SK-N-SH treated with all-trans-retinoic acid at 6 μM for 48 hours (cell line): ENCODE results near the gene DAD1.

Experiments
- ATAC-seq: fragments of 200-7000 bp; cut with Tn5 transposase; 3 replicates; pipeline ENCODE4 v1.9.1; 2020; ENCODE audit warnings: mild to moderate bottlenecking, moderate library complexity
- ARNTL ChIP-seq: fragments of 450-650 bp; formaldehyde crosslinking; IDR thresholded peaks from 2 replicates; pipeline ENCODE4 v1.5.0; 2020; ENCODE audit warnings: low read depth, mild to moderate bottlenecking, moderate library complexity, borderline replicate concordance
- CSDC2 ChIP-seq: fragments of 250-450 bp; sonication (Bioruptor Pico); IDR thresholded peaks from 2 replicates; pipeline ENCODE4 v1.5.0; 2020; ENCODE audit warnings: mild to moderate bottlenecking, moderate library complexity
- ESRRG ChIP-seq: fragments of 250-450 bp; sonication (Bioruptor Pico); IDR thresholded peaks from 2 replicates; pipeline ENCODE4 v1.6.1; 2021; ENCODE audit warnings: mild to moderate bottlenecking
- GLIS3 ChIP-seq: fragments of 250-450 bp; sonication (Bioruptor Pico); IDR thresholded peaks from 2 replicates; pipeline ENCODE4 v1.5.0; 2020; ENCODE audit warnings: mild to moderate bottlenecking, moderate library complexity
- OSR1 ChIP-seq: fragments of 250-450 bp; sonication (Bioruptor Pico); IDR thresholded peaks from 2 replicates; pipeline ENCODE4 v1.8.0; 2022; ENCODE audit warnings: moderate library complexity, mild to moderate bottlenecking, inconsistent platforms
- PPARA ChIP-seq: fragments of 250-450 bp; sonication (Bioruptor Pico); IDR thresholded peaks from 2 replicates; pipeline ENCODE4 v1.5.0; 2020; ENCODE audit warnings: mild to moderate bottlenecking, borderline replicate concordance
- RARB ChIP-seq: fragments of 250-450 bp; sonication (Bioruptor Pico); IDR thresholded peaks from 2 replicates; pipeline ENCODE4 v1.8.0; 2021; ENCODE audit warnings: mild to moderate bottlenecking, moderate library complexity
- SNAI2 ChIP-seq: fragments of 250-450 bp; sonication (Bioruptor Pico); IDR thresholded peaks from 2 replicates; pipeline ENCODE4 v1.5.0; 2020; ENCODE audit warnings: mild to moderate bottlenecking, moderate library complexity
- TCF4 ChIP-seq: fragments of 250-450 bp; sonication (Bioruptor Pico); IDR thresholded peaks from 2 replicates; pipeline ENCODE4 v1.8.0; 2021; ENCODE audit warnings: mild to moderate bottlenecking, moderate library complexity, borderline replicate concordance
- TOX ChIP-seq: fragments of 250-450 bp; sonication (Bioruptor Pico); IDR thresholded peaks from 2 replicates; pipeline ENCODE4 v1.8.0; 2021; ENCODE audit warnings: mild to moderate bottlenecking, moderate library complexity, borderline replicate concordance
- ZC3H10 ChIP-seq: fragments of 250-450 bp; sonication (Bioruptor Pico); IDR thresholded peaks from 2 replicates; pipeline ENCODE4 v1.5.1; 2021; ENCODE audit warnings: mild to moderate bottlenecking, moderate library complexity
- ZFP3 ChIP-seq: fragments of 250-450 bp; sonication (Bioruptor Pico); IDR thresholded peaks from 2 replicates; pipeline ENCODE4 v1.5.0; 2020; ENCODE audit warnings: mild to moderate bottlenecking, moderate library complexity
- ZFP30 ChIP-seq: fragments of 450-650 bp; formaldehyde crosslinking; IDR thresholded peaks from 2 replicates; pipeline ENCODE4 v1.5.0; 2022; ENCODE audit warnings: mild to moderate bottlenecking, moderate library complexity
- ZNF565 ChIP-seq: fragments of 450-650 bp; formaldehyde crosslinking; conservative IDR thresholded peaks from 2 replicates; pipeline ENCODE4 v1.5.0; 2020; ENCODE audit warnings: low read depth, mild to moderate bottlenecking, moderate library complexity
- ZNF70 ChIP-seq: fragments of 450-650 bp; formaldehyde crosslinking; IDR thresholded peaks from 2 replicates; pipeline ENCODE4 v1.5.0; 2020; ENCODE audit warnings: mild to moderate bottlenecking, moderate library complexity
- ZNF8 ChIP-seq: fragments of 450-650 bp; formaldehyde crosslinking; IDR thresholded peaks from 2 replicates; pipeline ENCODE4 v1.5.0; 2020; ENCODE audit warnings: mild to moderate bottlenecking, moderate library complexity
- TF ChIP-seq, protein P1 (sequence below): fragments of 250-450 bp; sonication (Bioruptor Pico); IDR thresholded peaks from 2 replicates; pipeline ENCODE4 v1.8.0; 2021; ENCODE audit warnings: low read depth, mild to moderate bottlenecking, moderate library complexity, borderline replicate concordance
- TF ChIP-seq, protein P2 (sequence below): fragments of 250-450 bp; sonication (Bioruptor Pico); IDR thresholded peaks from 2 replicates; pipeline ENCODE4 v1.5.1; 2021; ENCODE audit warnings: mild to moderate bottlenecking, moderate library complexity
- TF ChIP-seq, protein P3 (sequence below): fragments of 250-450 bp; sonication (Bioruptor Pico); IDR thresholded peaks from 2 replicates; pipeline ENCODE4 v1.5.0; 2020; ENCODE audit warnings: mild to moderate bottlenecking, moderate library complexity
- TF ChIP-seq, protein P4 (sequence below): fragments of 250-450 bp; sonication (Bioruptor Pico); IDR thresholded peaks from 2 replicates; pipeline ENCODE4 v1.8.0; 2020; ENCODE audit warnings: mild to moderate bottlenecking, moderate library complexity, borderline replicate concordance

The DAD1 gene

DNA sequence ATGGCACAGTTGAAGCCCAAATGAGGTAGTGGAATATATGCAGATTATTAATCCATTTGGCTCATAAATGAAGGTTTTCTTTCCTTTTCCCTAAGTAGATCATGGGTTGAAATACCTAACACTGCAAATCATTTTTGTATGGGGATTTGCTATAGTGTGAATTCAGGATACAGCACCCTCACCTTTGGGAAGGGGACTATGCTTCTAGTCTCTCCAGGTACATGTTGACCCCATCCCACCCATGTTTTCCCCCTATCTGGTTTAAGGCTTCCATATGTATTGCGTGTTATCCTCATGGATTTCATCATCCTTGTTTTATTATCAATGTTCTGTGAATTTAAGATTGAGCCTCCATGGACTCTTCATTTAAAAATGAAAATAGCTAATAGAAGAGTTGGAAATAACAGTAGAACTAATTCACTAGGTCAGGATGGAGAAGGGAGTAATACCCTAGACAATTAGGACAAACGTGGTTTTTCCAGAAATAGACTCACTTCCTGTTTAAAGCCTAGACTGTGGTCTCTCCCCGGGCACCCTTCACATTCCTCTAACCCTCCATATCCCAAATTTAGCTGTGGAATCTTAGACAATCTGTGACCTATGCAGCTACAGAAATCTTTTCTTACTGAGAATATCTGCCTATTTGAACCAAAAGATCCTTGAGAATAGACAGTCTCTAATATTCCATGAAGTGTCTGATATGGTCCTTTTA lies 56.5 kb downstream of the DAD1 start (continued):
- TF ChIP-seq, protein P1, sequence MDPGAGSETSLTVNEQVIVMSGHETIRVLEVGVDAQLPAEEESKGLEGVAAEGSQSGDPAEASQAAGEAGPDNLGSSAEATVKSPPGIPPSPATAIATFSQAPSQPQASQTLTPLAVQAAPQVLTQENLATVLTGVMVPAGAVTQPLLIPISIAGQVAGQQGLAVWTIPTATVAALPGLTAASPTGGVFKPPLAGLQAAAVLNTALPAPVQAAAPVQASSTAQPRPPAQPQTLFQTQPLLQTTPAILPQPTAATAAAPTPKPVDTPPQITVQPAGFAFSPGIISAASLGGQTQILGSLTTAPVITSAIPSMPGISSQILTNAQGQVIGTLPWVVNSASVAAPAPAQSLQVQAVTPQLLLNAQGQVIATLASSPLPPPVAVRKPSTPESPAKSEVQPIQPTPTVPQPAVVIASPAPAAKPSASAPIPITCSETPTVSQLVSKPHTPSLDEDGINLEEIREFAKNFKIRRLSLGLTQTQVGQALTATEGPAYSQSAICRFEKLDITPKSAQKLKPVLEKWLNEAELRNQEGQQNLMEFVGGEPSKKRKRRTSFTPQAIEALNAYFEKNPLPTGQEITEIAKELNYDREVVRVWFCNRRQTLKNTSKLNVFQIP (CRISPR knock-in tag): no peak
- TF ChIP-seq RARB (no peak), SNAI2 (CRISPR knock-in tag) (no peak), GLIS3 (CRISPR knock-in tag) (no peak)

DNA sequence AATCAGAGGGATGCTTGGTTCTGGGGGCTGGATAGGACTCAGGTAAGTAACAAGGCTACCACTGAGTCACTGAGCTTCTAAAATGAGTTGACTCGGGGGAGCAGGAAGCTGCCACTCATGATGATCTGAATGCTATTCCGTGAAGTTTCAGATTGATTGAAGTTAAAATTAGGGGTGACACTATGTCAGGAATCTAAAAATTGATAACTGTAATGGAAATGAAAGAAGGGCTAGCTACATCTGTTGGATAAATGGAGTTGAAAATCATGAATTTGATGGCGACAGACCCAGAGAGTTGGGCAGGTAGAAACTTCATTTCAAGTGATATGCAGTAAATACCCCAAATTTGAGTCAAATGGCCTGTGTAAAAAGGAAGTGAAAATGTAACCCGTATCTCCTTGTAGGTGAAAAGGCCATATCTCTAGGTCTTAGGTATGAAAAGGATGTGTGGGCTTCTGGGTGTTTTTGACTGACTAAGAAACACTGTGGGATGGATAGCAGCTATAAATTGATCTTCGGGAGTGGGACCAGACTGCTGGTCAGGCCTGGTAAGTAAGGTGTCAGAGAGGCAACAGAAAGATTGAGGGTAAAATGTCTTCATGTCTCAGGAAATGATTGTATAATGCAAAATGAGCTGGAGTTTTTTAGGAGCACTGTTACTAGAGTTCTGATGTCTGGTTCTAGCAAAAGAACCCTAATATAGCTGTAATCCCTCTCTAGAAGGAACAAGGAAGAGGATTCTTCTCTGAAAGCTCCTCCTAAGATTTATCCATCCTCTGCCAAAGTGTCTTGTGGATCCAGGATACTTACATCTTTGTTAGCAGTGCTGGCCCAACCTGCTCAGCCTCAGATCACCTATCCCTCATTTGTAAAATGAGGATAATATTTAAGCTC lies 57.3 kb downstream of the DAD1 start:
- ATAC-seq: no peak
- TF ChIP-seq, protein P2, sequence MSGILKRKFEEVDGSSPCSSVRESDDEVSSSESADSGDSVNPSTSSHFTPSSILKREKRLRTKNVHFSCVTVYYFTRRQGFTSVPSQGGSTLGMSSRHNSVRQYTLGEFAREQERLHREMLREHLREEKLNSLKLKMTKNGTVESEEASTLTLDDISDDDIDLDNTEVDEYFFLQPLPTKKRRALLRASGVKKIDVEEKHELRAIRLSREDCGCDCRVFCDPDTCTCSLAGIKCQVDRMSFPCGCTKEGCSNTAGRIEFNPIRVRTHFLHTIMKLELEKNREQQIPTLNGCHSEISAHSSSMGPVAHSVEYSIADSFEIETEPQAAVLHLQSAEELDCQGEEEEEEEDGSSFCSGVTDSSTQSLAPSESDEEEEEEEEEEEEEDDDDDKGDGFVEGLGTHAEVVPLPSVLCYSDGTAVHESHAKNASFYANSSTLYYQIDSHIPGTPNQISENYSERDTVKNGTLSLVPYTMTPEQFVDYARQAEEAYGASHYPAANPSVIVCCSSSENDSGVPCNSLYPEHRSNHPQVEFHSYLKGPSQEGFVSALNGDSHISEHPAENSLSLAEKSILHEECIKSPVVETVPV (CRISPR knock-in tag): no peak
- TF ChIP-seq ZFP30 (CRISPR knock-in tag) (no peak), GLIS3 (CRISPR knock-in tag) (no peak), TOX (CRISPR knock-in tag) (no peak)

DNA sequence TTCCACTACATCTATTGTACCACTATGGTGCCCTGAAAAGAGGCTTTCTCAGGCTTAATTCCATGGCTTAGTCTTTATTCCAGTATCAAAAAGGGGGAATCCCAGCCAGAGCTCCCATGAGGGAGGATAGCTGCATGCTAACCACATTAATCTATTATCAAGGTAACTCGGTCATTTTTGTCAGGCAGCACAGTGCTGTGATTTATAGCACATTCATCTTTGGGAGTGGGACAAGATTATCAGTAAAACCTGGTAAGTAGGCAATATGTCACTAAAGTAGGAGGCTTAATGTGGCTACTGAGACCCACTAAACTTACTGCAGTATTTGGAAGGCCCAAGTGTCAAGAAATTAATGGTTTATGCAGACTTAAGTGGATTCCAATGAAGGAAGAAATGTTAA lies 58.9 kb downstream of the DAD1 start:
- TF ChIP-seq ZNF8: no peak
- TF ChIP-seq, all 23 proteins: peak for 0
- ATAC-seq: no peak

DNA sequence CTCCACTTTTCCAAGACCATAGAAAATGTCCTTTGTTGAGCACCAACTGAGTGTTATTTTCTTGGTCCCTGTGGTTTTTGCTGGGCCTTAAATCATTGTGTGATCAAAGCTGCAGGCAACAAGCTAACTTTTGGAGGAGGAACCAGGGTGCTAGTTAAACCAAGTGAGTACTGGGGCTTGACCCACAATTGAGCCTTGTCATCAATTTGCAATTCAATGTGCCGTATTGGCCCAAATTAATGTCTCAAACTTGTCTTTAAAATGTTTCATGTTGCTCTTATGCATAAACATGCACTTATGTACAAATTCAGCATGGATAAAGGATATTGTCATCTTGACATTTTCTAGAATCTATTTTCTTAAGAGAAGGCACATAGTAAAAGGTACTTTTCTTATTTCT lies 62.3 kb downstream of the DAD1 start:
- no peak for TF ChIP-seq ZNF565
- TF ChIP-seq SNAI2 (CRISPR knock-in tag): no peak
- TF ChIP-seq TOX (CRISPR knock-in tag): no peak
- TF ChIP-seq ZNF8: no peak
- TF ChIP-seq, protein P3, sequence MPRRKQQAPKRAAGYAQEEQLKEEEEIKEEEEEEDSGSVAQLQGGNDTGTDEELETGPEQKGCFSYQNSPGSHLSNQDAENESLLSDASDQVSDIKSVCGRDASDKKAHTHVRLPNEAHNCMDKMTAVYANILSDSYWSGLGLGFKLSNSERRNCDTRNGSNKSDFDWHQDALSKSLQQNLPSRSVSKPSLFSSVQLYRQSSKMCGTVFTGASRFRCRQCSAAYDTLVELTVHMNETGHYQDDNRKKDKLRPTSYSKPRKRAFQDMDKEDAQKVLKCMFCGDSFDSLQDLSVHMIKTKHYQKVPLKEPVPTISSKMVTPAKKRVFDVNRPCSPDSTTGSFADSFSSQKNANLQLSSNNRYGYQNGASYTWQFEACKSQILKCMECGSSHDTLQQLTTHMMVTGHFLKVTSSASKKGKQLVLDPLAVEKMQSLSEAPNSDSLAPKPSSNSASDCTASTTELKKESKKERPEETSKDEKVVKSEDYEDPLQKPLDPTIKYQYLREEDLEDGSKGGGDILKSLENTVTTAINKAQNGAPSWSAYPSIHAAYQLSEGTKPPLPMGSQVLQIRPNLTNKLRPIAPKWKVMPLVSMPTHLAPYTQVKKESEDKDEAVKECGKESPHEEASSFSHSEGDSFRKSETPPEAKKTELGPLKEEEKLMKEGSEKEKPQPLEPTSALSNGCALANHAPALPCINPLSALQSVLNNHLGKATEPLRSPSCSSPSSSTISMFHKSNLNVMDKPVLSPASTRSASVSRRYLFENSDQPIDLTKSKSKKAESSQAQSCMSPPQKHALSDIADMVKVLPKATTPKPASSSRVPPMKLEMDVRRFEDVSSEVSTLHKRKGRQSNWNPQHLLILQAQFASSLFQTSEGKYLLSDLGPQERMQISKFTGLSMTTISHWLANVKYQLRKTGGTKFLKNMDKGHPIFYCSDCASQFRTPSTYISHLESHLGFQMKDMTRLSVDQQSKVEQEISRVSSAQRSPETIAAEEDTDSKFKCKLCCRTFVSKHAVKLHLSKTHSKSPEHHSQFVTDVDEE (CRISPR knock-in tag): no peak
- TF ChIP-seq ESRRG (CRISPR knock-in tag): no peak
- TF ChIP-seq PPARA (CRISPR knock-in tag): no peak
- TF ChIP-seq, protein P1 (CRISPR knock-in tag): no peak
- no peak for TF ChIP-seq RARB
- TF ChIP-seq ZNF70 (CRISPR knock-in tag): no peak
- no peak for TF ChIP-seq ZFP3
- no peak for TF ChIP-seq OSR1
- TF ChIP-seq, protein P4, sequence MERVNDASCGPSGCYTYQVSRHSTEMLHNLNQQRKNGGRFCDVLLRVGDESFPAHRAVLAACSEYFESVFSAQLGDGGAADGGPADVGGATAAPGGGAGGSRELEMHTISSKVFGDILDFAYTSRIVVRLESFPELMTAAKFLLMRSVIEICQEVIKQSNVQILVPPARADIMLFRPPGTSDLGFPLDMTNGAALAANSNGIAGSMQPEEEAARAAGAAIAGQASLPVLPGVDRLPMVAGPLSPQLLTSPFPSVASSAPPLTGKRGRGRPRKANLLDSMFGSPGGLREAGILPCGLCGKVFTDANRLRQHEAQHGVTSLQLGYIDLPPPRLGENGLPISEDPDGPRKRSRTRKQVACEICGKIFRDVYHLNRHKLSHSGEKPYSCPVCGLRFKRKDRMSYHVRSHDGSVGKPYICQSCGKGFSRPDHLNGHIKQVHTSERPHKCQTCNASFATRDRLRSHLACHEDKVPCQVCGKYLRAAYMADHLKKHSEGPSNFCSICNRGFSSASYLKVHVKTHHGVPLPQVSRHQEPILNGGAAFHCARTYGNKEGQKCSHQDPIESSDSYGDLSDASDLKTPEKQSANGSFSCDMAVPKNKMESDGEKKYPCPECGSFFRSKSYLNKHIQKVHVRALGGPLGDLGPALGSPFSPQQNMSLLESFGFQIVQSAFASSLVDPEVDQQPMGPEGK (CRISPR knock-in tag): no peak
- TF ChIP-seq ZC3H10 (CRISPR knock-in tag): no peak
- no peak for TF ChIP-seq ARNTL (CRISPR knock-in tag)
- no peak for TF ChIP-seq CSDC2 (CRISPR knock-in tag)
- TF ChIP-seq TCF4 (CRISPR knock-in tag): no peak
- TF ChIP-seq ZFP30 (CRISPR knock-in tag): no peak

More for the DNA sequence above, 62.3 kb downstream of the DAD1 start:
- no peak for ATAC-seq
